PC-9 (cell line): Measurements from ENCODE around the gene GBGT1.

Source experiments
- EZH2 ChIP-seq: fragments of 200-600 bp; sonication (generic); IDR thresholded peaks from 2 replicates; pipeline ENCODE4 v1.8.0; 2017; ENCODE audit warnings: antibody characterized with exemption, low read depth
- TF ChIP-seq, protein P1 (sequence below): fragments of 200-600 bp; sonication (generic); conservative IDR thresholded peaks from 2 replicates; pipeline ENCODE4 v1.6.1; 2017; ENCODE audit warnings: mixed run types, antibody characterized with exemption, mild to moderate bottlenecking, moderate library complexity

DNA sequence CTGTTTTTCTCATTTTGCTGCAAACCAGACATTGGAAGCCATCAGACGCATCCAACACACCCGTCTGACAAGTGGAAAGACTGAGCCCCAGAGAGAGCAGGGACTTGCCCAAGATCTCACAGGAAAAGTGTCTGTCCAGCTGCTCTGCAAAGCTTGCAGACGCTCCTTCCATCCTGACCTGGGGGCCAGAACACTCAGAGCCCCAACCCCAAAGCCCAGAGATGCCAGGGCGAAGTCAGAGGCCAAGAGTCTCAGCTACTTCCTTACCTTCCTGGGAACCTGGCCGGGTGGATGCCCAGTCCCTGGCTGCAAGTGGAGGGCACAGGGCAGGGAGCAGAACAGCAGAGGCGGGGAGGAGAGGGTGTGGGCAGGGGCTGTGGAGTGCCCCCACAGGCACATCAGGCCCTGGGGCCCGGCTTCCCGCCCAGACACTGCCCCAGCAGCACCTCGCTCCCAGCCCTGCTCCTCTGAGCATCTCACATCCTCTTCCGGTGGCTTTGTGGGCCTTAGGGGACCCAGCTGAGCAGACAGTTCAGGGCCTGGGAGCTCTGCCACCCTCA is 32.9 kb downstream of the GBGT1 start:
- no peak for TF ChIP-seq EZH2
- TF ChIP-seq, protein P1, sequence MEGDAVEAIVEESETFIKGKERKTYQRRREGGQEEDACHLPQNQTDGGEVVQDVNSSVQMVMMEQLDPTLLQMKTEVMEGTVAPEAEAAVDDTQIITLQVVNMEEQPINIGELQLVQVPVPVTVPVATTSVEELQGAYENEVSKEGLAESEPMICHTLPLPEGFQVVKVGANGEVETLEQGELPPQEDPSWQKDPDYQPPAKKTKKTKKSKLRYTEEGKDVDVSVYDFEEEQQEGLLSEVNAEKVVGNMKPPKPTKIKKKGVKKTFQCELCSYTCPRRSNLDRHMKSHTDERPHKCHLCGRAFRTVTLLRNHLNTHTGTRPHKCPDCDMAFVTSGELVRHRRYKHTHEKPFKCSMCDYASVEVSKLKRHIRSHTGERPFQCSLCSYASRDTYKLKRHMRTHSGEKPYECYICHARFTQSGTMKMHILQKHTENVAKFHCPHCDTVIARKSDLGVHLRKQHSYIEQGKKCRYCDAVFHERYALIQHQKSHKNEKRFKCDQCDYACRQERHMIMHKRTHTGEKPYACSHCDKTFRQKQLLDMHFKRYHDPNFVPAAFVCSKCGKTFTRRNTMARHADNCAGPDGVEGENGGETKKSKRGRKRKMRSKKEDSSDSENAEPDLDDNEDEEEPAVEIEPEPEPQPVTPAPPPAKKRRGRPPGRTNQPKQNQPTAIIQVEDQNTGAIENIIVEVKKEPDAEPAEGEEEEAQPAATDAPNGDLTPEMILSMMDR: no peak
